Naive thymus-derived CD8-positive, alpha-beta T cell (primary cell): ENCODE results near the gene AFP. TPM values are rescaled to one million over a fixed set of nuclear protein-coding genes. Genes with fewer than 3 reads are reported as not detected.

ENCODE experiments used
- ATAC-seq, 2 donors: fragments of 150-1000 bp; cut with Tn5 transposase in 1 of 2; sonication (Bioruptor Pico), chemical (Tn5 transposase) in 1 of 2; 1 replicate in 1 of 2; 2 replicates in 1 of 2; pipeline ENCODE4 v1.10.0; 2021; ENCODE audit warnings: mild to moderate bottlenecking in 2 of 2, moderate library complexity in 2 of 2
- POLR2A ChIA-PET: fragments of 350-600 bp; sonication (Branson Sonifier 250); formaldehyde crosslinking; loops from one replicate; lab custom pipeline; 2021; ENCODE audit warnings: antibody characterized with exemption; lab: Charles Lee
- DNase-seq, 10 donors: peaks; one replicate each; pipeline versions ENCODE4 v3.0.0 to v3.0.0-alpha.2; 2020 to 2022
- H3K27ac Mint-ChIP-seq, 10 donors: one replicate each; pipeline ENCODE4 v1.8.0; 2020 to 2022; ENCODE audit warnings: mild to moderate bottlenecking in 10 of 10, mixed read lengths in 10 of 10, moderate library complexity in 4 of 10, inconsistent platforms in 1 of 10
- H3K27me3 Mint-ChIP-seq, 5 donors: one replicate each; pipeline ENCODE4 v1.8.0; 2021 to 2022; ENCODE audit warnings: mixed read lengths in 5 of 5
- H3K36me3 Mint-ChIP-seq, 3 donors: one replicate each; pipeline ENCODE4 v1.8.0; 2020 to 2022; ENCODE audit warnings: mixed read lengths in 3 of 3, mild to moderate bottlenecking in 2 of 3, inconsistent platforms in 1 of 3
- H3K4me1 Mint-ChIP-seq, 4 donors: one replicate each; pipeline ENCODE4 v1.8.0; 2021 to 2022; ENCODE audit warnings: mixed read lengths in 4 of 4
- H3K4me3 Mint-ChIP-seq, 10 donors: one replicate each; pipeline ENCODE4 v1.8.0; 2020 to 2022; ENCODE audit warnings: mild to moderate bottlenecking in 10 of 10, mixed read lengths in 10 of 10, moderate library complexity in 6 of 10, inconsistent platforms in 1 of 10
- H3K9me3 Mint-ChIP-seq, 9 donors: one replicate each; pipeline ENCODE4 v1.8.0; 2020 to 2022; ENCODE audit warnings: mixed read lengths in 9 of 9, mild to moderate bottlenecking in 3 of 9, inconsistent platforms in 1 of 9, moderate library complexity in 1 of 9
- polyA plus RNA-seq, 3 donors: library from polyadenylated mRNA; unstranded; fragments of 300-500 nt; fragmentation: Illumina TruSeq; gene quantifications; one replicate each; pipeline ENCODE4 v1.2.3, GENCODE V29; 2021
- total RNA-seq, 8 experiments: library from RNA in 2 of 8; stranded (reverse) in 2 of 8; gene quantifications; one replicate each; pipeline ENCODE4 v1.2.3 and lab custom pipeline; 2021 to 2026

AFP gene
- total and polyA plus RNA-seq, 5 experiments from 2014 or later: not detected

DNA sequence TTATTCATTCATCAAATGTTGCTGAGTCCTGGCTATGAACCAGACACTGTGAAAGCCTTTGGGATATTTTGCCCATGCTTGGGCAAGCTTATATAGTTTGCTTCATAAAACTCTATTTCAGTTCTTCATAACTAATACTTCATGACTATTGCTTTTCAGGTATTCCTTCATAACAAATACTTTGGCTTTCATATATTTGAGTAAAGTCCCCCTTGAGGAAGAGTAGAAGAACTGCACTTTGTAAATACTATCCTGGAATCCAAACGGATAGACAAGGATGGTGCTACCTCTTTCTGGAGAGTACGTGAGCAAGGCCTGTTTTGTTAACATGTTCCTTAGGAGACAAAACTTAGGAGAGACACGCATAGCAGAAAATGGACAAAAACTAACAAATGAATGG is 1.7 kb upstream of the AFP start:
- Mint-ChIP-seq H3K4me3 (no peak overlapping the region), H3K4me1 (no peaks in the 10 kb centered on the region), H3K36me3 (no peaks in the 10 kb centered on the region), H3K27me3 (peaks cover 0 to 14% (median 3%) of the 10 kb centered on the region in 5 donors), H3K27ac (no peak overlapping the region), H3K9me3 (no peaks in the 10 kb centered on the region)
- POLR2A ChIA-PET: no interaction called here
- DNase-seq (no peak), ATAC-seq (no peak)

GRCh38 chr4:73436674-73437557 is 895 bp downstream of the AFP start:
- no peaks in the 10 kb centered on the region for H3K9me3 Mint-ChIP-seq
- H3K27me3 Mint-ChIP-seq: peaks cover 6 to 11% (median 9%) of the 10 kb centered on the region in 5 donors
- DNase-seq (no peak), ATAC-seq (no peak)
- no peak overlapping the region for H3K27ac Mint-ChIP-seq
- no peaks in the 10 kb centered on the region for H3K4me1 Mint-ChIP-seq
- H3K36me3 Mint-ChIP-seq: no peaks in the 10 kb centered on the region
- POLR2A ChIA-PET: no interaction called here
- no peak overlapping the region for H3K4me3 Mint-ChIP-seq

GRCh38 chr4:73437558-73437956 is 1.5 kb downstream of the AFP start:
- POLR2A ChIA-PET: no interaction called here
- Mint-ChIP-seq H3K27ac (no peak overlapping the region), H3K4me3 (no peak overlapping the region), H3K9me3 (no peaks in the 10 kb centered on the region), H3K36me3 (no peaks in the 10 kb centered on the region), H3K27me3 (peaks cover 3 to 12% (median 9%) of the 10 kb centered on the region in 5 donors), H3K4me1 (no peaks in the 10 kb centered on the region)
- ATAC-seq (no peak), DNase-seq (no peak)

DNA sequence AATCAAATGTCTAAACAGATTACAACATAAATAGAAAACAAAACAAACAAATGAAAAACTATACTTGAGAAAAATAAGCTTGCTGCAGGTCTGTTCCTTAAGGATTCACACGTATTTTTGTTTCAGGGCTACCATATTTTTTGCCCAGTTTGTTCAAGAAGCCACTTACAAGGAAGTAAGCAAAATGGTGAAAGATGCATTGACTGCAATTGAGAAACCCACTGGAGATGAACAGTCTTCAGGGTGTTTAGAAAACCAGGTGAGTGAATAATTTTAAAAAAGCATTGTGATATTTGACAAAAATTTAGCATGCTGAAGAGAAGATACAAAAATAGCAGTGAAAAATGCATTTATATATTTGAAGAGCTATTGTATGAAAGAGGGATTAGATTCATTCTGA is 2.0 kb downstream of the AFP start:
- POLR2A ChIA-PET: no interaction called here
- DNase-seq (no peak), ATAC-seq (no peak)
- H3K9me3 Mint-ChIP-seq: no peaks in the 10 kb centered on the region
- no peak overlapping the region for H3K4me3 Mint-ChIP-seq
- H3K4me1 Mint-ChIP-seq: no peaks in the 10 kb centered on the region
- H3K27ac Mint-ChIP-seq: no peak overlapping the region
- H3K27me3 Mint-ChIP-seq: peaks cover 3 to 12% (median 7%) of the 10 kb centered on the region in 5 donors
- H3K36me3 Mint-ChIP-seq: no peaks in the 10 kb centered on the region

- Mint-ChIP-seq H3K4me3 (no peak overlapping the region), H3K4me1 (no peaks in the 10 kb centered on the region), H3K27ac (no peak overlapping the region), H3K27me3 (peaks cover 3 to 12% (median 6%) of the 10 kb centered on the region in 5 donors), H3K9me3 (no peaks in the 10 kb centered on the region), H3K36me3 (no peaks in the 10 kb centered on the region)
- ATAC-seq (no peak), DNase-seq (no peak)
- POLR2A ChIA-PET: no interaction called here
Observed at GRCh38 chr4:73438582-73439215, 2.7 kb downstream of the AFP start.

DNA sequence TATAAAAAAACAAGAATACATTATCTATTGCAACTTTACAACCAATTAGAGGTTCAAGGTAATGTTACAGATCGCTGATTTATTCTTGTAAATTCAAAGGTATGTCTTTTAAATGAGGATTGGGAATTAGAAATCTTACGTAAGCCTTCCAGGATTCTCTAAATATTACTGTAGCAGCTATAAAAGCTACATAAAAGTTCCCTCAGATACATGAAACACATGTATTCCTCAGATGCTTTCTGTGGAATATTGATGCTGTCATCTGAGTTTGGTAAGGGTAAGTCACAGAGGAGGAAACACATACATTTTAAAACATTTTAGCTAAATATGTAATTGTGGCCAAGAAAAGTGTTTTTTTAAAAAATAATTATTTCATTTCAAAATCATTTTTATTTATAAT is 3.4 kb downstream of the AFP start:
- no peak for ATAC-seq
- DNase-seq: no peak
- H3K4me1 Mint-ChIP-seq: no peaks in the 10 kb centered on the region
- POLR2A ChIA-PET: no interaction called here
- H3K27me3 Mint-ChIP-seq: peaks cover 3 to 12% (median 6%) of the 10 kb centered on the region in 5 donors
- no peak overlapping the region for H3K27ac Mint-ChIP-seq
- H3K9me3 Mint-ChIP-seq: no peaks in the 10 kb centered on the region
- H3K4me3 Mint-ChIP-seq: no peak overlapping the region
- H3K36me3 Mint-ChIP-seq: no peaks in the 10 kb centered on the region

GRCh38 chr4:73439991-73440390 is 4.0 kb downstream of the AFP start:
- no peaks in the 10 kb centered on the region for H3K4me1 Mint-ChIP-seq
- DNase-seq (no peak), ATAC-seq (no peak)
- H3K4me3 Mint-ChIP-seq: no peak overlapping the region
- H3K27me3 Mint-ChIP-seq: peaks cover 3 to 12% (median 7%) of the 10 kb centered on the region in 5 donors
- H3K36me3 Mint-ChIP-seq: no peaks in the 10 kb centered on the region
- POLR2A ChIA-PET: no interaction called here
- no peak overlapping the region for H3K27ac Mint-ChIP-seq
- H3K9me3 Mint-ChIP-seq: no peaks in the 10 kb centered on the region

- Mint-ChIP-seq H3K36me3 (no peaks in the 10 kb centered on the region), H3K4me1 (no peaks in the 10 kb centered on the region), H3K27me3 (peaks cover 3 to 14% (median 7%) of the 10 kb centered on the region in 5 donors), H3K9me3 (no peaks in the 10 kb centered on the region), H3K4me3 (no peak overlapping the region), H3K27ac (no peak overlapping the region)
- ATAC-seq (no peak), DNase-seq (no peak)
- POLR2A ChIA-PET: no interaction called here
Observed at GRCh38 chr4:73440653-73441052, 4.6 kb downstream of the AFP start.

- Mint-ChIP-seq H3K27me3 (peaks cover 4 to 29% (median 8%) of the 10 kb centered on the region in 5 donors), H3K4me1 (no peaks in the 10 kb centered on the region), H3K36me3 (no peaks in the 10 kb centered on the region), H3K4me3 (no peak overlapping the region), H3K9me3 (no peaks in the 10 kb centered on the region), H3K27ac (no peak overlapping the region)
- no peak for ATAC-seq
- DNase-seq: no peak
- POLR2A ChIA-PET: no interaction called here
Observed at GRCh38 chr4:73442275-73442674, 6.3 kb downstream of the AFP start.

- DNase-seq (no peak), ATAC-seq (no peak)
- H3K36me3 Mint-ChIP-seq: no peaks in the 10 kb centered on the region
- POLR2A ChIA-PET: no interaction called here
- no peaks in the 10 kb centered on the region for H3K4me1 Mint-ChIP-seq
- no peaks in the 10 kb centered on the region for H3K9me3 Mint-ChIP-seq
- H3K4me3 Mint-ChIP-seq: no peak overlapping the region
- H3K27ac Mint-ChIP-seq: no peak overlapping the region
- peaks cover 6 to 37% (median 8%) of the 10 kb centered on the region in 5 donors for H3K27me3 Mint-ChIP-seq
Observed at GRCh38 chr4:73443224-73443623, 7.2 kb downstream of the AFP start.

- no peak for DNase-seq
- Mint-ChIP-seq H3K4me1 (no peaks in the 10 kb centered on the region), H3K4me3 (no peak overlapping the region), H3K36me3 (no peaks in the 10 kb centered on the region), H3K27ac (no peak overlapping the region), H3K27me3 (peaks cover 6 to 37% (median 8%) of the 10 kb centered on the region in 5 donors), H3K9me3 (no peaks in the 10 kb centered on the region)
- ATAC-seq: no peak
- POLR2A ChIA-PET: interaction anchor here (0.6 kb wide), 1 partner anchor 187 kb away, joined by 3 read pairs; the partner anchor contains the start of gene ANKRD17
Observed at GRCh38 chr4:73445383-73446335, 9.6 kb downstream of the AFP start.

DNA sequence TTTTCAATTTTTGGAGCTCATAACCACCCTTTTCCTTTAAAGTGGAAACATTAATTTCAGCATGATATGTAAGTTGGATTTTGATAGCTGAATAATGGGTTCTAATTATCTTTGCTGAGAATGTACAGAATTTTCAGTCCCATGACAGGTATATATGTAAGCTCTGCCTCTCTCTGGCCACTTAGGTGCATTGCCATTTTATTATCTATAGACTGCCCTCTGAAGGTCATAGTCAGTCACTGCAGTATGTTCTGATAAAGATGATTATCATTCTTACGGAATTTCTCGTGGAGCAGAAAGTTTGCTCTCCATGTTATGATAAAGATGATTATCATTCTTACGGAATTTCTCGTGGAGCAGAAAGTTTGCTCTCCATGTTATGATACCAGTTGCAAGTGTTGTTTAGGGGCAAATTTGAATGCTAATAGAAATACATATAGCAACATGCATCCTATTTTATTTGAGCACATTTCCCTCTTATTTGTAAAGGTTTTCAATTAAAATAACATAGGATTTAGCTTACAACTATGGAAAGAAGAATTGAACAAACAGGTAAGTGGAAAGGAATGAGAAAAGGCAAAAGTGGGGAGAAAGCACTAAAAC is 10.4 kb downstream of the AFP start:
- Mint-ChIP-seq H3K4me1 (no peaks in the 10 kb centered on the region), H3K4me3 (no peak overlapping the region), H3K36me3 (no peaks in the 10 kb centered on the region), H3K9me3 (no peaks in the 10 kb centered on the region), H3K27me3 (peaks cover 6 to 31% (median 8%) of the 10 kb centered on the region in 5 donors), H3K27ac (no peak overlapping the region)
- DNase-seq: peak in 4 of 10 donors; percentile 8 to 38 (median 22)
- POLR2A ChIA-PET: interaction anchor here (0.6 kb wide), 1 partner anchor 188 kb away, joined by 3 read pairs; the partner anchor contains the start of gene ANKRD17
- ATAC-seq: peak; percentile 70 to 72
